GM18951 (cell line): Measurements from ENCODE around the gene SPRR1B.
"Not testable (repeated sequence)": the region's sequence is repeated elsewhere in the genome, so short reads cannot be mapped to it uniquely, and the experiment has no call there.

ENCODE experiments used
- POLR2A ChIP-seq: IDR thresholded peaks from 4 replicates; pipeline ENCODE4 v1.6.1; 2011; ENCODE audit warnings: mild to moderate bottlenecking; ENCODE audit not compliant: insufficient read length, insufficient read depth; ENCODE audit errors: extremely low read depth
- in situ Hi-C: fragments of 300-500 bp; cut with MboI; formaldehyde crosslinking; loops from one replicate; pipeline ENCODE4 v1.12.0; 2022; ENCODE audit warnings: low sequenced_read_pairs, mixed read lengths, inconsistent platforms; ENCODE audit not compliant: unreplicated experiment

Gene SPRR1B

DNA sequence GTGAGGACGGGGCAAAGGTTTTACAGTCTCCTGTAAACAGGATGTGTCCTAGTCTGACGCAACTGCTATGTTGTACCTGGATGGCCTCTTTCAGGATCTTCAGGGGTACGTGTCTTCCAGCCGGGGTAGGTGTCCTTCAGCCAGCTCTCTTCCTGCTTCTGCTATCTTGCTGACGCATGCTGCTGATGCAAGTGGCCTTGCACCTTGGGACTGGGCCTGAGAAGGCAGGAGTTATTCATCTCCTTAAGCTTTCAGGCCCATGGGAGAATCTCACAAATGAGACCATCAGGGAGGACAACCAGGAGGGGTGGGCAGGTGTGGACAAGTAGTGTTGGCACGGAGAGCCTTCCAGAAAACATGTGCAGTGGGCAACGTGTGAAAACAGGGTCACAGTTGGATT, 7.9 kb upstream of the SPRR1B start:
- in situ Hi-C loops: no loop called here

DNA sequence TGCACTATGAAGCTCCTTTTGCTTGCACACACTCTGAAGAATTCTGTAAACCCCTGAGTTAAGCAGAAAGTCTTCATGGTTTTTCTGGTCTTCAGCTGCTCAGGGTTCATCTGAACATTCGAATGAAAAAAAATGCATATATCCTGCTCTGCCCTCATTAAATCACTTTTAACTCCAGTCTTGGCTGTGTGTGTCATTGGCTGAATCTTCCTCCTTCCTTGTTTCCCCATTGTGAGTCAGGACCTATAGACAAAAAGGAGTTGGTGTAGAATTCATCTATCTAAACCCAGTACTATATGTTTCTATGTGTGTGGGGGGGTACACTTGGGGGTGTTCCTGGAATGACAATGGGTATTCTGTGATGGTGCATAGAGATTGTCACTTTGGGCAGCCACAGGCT, 6.6 kb upstream of the SPRR1B start:
- in situ Hi-C loops: no loop called here
- TF ChIP-seq POLR2A: no peak

More for the DNA sequence above, 7.9 kb upstream of the SPRR1B start:
- no peak for TF ChIP-seq POLR2A

- in situ Hi-C loops: no loop called here
- TF ChIP-seq POLR2A: no peak
Measured at GRCh38 chr1:153025797-153026196, 5.2 kb upstream of the SPRR1B start.

- TF ChIP-seq POLR2A: no peak
- in situ Hi-C loops: no loop called here
Measured at GRCh38 chr1:153028766-153029165, 2.2 kb upstream of the SPRR1B start.

DNA sequence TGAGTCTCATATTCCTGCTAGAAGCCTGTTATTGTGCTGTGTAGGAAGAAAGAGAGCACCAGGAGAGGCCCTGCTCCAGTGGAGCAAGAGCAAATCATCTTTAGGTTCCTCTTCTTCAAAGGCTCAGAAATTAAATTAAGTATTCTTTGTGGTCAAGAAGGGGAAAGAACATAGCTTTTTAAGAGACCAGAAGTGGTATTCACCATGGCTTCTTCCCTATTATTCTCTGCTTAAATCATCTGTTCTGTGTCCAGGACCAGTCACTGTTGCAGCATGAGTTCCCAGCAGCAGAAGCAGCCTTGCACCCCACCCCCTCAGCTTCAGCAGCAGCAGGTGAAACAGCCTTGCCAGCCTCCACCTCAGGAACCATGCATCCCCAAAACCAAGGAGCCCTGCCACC, 1.1 kb downstream of the SPRR1B start:
- no peak for TF ChIP-seq POLR2A
- in situ Hi-C loops: no loop called here

DNA sequence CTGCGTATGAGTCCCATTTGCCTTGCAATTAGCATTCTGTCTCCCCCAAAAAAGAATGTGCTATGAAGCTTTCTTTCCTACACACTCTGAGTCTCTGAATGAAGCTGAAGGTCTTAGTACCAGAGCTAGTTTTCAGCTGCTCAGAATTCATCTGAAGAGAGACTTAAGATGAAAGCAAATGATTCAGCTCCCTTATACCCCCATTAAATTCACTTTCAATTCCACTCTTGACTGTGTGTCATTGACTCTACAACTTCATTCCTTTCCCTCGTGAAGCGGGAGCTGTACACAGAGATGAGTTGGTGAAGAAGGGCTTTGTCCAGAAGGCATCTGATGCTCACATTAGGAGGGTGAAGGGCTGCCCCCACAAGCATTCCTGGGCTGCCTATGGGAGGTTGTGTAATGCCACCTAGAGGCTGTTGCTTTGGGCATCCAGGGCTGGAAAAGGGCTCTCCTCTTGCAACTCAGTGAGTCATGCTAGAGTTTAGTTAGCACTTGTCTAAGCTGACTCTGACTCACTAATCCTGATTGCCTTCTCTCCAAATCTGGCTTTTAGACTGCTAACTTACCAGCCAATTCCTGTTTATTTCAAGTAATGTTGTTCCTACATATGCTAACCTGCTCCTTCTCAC, 1.8 kb downstream of the SPRR1B start:
- TF ChIP-seq POLR2A: no peak
- in situ Hi-C loops: no loop called here

GRCh38 chr1:153035211-153035610, 4.2 kb downstream of the SPRR1B start:
- no peak for TF ChIP-seq POLR2A
- in situ Hi-C loops: no loop called here

GRCh38 chr1:153040950-153041631, 10.1 kb downstream of the SPRR1B start, which contains the start of gene SPRR2D:
TSS of gene SPRR2D (minus strand) at chr1:153041120. CDS start at chr1:153040346, 774 bp downstream.
- in situ Hi-C loops: no loop called here
- TF ChIP-seq POLR2A: no peak

DNA sequence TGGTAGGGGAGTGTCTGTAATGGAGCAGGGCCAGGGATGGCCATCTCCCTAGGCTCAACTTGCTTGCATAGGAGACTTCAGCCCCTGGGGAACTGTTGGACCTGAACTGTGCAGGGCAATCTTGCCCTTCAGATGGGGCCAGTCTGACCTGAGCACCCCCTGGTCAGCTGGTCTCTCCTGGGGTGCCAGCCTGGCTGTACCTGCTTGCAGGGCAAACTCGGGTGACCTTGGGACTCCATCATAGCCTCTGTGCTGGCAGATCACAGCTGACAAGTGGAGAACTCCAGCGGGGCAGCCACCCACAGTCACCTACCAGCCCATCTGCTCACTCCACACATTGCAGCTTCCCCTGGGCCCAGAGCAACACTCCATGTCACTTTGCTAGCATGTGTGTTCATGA, 18.2 kb downstream of the SPRR1B start:
- TF ChIP-seq POLR2A: no peak
- in situ Hi-C loops: no loop called here

GRCh38 chr1:153056111-153056510, 25.1 kb downstream of the SPRR1B start:
- in situ Hi-C loops: not testable (repeated sequence)

DNA sequence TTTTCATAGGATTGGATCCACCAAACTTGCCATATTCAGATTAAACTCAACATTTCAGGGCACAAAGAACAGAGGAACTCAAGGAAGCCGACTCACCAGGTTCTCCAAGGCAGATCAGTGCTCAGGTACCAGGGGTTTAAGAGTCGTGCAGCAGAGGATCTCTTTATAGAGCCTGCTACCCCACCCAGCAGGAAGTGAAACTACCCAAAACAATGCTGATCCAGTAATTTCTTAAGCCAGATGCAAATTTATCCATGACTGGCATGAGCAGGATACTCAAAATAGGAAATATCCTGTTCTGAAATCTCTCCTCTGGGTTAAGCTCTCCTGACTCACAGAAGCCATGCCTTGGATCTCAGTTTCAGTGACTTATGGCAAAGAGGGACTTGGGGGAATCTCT, 26.4 kb downstream of the SPRR1B start, which contains the start of gene SPRR2A:
TSS of gene SPRR2A (minus strand) at position 138 of the 400 bp plus-strand sequence. CDS start 777 bp downstream, outside the sequence.
- no peak for TF ChIP-seq POLR2A

DNA sequence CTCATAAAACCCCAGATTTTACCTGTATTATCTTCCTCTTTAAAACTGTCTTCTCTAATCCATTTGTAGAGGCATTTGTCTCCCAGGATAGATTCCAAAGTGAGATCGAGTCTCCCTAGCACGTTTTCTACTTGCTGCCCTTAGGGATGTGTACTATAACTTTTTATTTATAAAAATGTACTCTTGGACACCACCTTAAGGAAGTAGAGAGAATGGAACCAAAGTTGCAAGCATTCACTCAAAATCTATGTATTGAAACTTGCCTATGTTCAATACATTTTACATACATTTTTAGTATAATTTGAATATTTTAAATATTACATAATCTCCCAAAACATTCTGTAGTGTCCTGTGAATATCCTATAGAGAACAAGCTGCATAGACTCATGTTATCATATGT, 27.2 kb downstream of the SPRR1B start:
- in situ Hi-C loops: no loop called here
- TF ChIP-seq POLR2A: no peak

More for the DNA sequence above, 26.4 kb downstream of the SPRR1B start, which contains the start of gene SPRR2A:
- in situ Hi-C loops: no loop called here

DNA sequence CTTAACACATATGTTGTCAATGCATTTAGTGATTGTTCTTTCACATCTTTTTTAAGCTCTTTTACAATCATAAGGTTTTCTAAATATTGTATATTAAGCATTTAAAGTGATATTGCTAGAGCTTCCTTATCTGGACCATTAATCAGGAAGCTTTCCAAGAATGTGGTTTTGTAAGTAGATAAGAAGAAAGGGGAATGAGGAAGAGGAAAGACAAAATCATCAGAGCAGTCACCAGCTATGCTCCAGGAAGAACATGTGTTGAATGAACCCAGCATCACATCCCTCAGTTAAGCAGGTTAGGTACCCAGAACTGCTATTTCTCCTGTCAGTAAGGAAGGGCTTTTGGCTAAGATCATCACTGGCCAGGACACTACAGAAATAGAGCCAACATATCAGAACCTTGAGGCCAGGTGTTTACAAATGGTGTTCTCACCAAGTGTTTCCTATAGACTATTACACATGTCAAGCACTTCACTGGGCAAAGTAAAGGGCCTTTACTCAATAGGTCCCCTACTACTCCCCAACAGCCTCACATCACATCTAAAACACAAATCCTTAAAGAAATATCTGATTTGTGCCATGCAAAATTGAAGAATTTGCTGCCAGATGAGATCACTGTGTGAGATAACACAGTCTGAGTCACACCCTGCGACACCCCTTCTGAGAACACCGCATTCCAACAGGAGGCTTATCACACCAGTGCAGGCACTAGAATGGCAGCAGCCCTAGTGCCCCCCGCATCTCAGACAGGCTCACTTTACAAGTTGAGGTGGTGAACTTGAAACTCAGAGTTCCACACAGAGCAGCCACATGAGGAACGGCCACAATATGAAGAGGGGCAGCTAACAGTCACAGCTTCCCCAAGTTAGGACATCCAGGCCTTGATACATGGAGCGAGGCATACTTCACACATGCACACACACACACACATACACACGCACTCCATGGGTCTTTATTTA, 28.1 kb downstream of the SPRR1B start:
- no peak for TF ChIP-seq POLR2A
- in situ Hi-C loops: no loop called here
